Cardiac fibroblast (primary cell): ENCODE measurements around the gene KCNQ5.
A peak's percentile ranks its signal among the peaks of the same experiment; 100 is the strongest.

ENCODE experiments used
- DNase-seq, 2 donors: peaks; one replicate each; pipeline versions ENCODE4 v3.0.0 to v3.0.0-alpha.2; 2010; ENCODE audit warnings: low read depth in 2 of 2
- H3K4me3 ChIP-seq, 2 donors: replicated peaks in 1 of 2; 1 replicate in 1 of 2; 2 replicates in 1 of 2; pipeline ENCODE4 v1.5.1; 2011; ENCODE audit warnings: low read depth in 2 of 2, low read length in 2 of 2, mild to moderate bottlenecking in 2 of 2, moderate library complexity in 1 of 2
- CTCF ChIP-seq: IDR thresholded peaks from one replicate; pipeline ENCODE4 v1.5.1; 2011; ENCODE audit warnings: low read depth, mild to moderate bottlenecking, low read length, inconsistent platforms

The KCNQ5 gene

GRCh38 chr6:72636786-72637185 is 14.9 kb downstream of the KCNQ5 start:
- DNase-seq = no peak
- no peak for TF ChIP-seq CTCF

GRCh38 chr6:72639920-72640614 is 18.2 kb downstream of the KCNQ5 start:
- no peak overlapping the region for H3K4me3 ChIP-seq
- no peak for DNase-seq
- TF ChIP-seq CTCF = no peak

More at GRCh38 chr6:72636786-72637185, 14.9 kb downstream of the KCNQ5 start:
- no peak overlapping the region for H3K4me3 ChIP-seq

DNA sequence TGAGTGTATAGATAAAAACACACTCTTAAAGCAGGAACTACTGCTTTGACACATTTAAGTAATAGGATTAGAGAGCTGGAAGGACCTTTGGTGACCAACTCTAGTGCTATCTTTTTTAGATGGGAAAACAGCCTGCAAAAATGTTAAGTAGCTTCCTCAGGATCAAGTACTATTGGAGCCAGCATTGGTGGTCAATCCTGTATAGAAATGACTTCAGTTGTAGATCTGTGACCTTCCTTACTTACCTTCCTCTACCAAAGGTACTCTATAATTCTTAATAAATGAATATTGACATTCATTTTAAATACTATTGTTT is 18.7 kb downstream of the KCNQ5 start:
- no peak for DNase-seq
- no peak for TF ChIP-seq CTCF
- no peak overlapping the region for H3K4me3 ChIP-seq

DNA sequence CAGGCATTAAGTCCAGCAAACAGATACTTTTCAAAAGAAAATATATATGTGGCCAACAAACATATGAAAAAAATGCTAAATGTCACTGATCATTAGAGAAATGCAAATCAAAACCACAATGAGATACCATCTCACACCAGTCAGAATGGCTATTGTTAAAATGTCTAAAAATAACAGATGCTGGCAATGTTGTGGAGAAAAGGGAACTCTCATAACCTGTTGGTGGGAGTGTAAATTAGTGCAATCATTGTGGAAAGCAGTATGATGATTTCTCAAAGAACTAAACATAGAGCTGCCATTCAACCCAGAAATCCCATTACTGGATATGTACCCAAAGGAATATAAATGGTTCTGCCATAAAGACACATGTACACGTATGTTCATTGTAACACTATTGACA is 20.6 kb downstream of the KCNQ5 start:
- TF ChIP-seq CTCF = no peak
- no peak overlapping the region for H3K4me3 ChIP-seq
- DNase-seq = no peak

DNA sequence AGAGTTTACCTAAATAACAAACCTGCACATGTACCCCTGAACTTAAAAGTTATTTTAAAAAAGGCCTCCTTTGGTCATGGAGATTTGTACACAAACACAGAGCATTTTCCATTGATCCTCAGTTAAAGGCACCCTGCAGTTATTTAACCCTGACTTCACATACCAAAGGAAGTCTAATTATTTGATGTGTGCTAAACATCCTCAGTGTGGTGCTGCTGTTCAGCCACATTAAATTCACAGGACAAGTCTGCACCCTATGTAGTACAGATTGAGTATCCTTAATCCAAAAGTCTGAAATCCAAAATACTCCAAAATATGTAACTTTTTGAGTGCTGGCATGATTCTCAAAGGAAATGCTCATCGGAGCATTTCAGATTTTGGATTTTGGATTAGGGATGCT is 21.4 kb downstream of the KCNQ5 start:
- no peak overlapping the region for H3K4me3 ChIP-seq
- peak in 1 of 2 donors; percentile 52 for DNase-seq
- TF ChIP-seq CTCF = no peak

DNA sequence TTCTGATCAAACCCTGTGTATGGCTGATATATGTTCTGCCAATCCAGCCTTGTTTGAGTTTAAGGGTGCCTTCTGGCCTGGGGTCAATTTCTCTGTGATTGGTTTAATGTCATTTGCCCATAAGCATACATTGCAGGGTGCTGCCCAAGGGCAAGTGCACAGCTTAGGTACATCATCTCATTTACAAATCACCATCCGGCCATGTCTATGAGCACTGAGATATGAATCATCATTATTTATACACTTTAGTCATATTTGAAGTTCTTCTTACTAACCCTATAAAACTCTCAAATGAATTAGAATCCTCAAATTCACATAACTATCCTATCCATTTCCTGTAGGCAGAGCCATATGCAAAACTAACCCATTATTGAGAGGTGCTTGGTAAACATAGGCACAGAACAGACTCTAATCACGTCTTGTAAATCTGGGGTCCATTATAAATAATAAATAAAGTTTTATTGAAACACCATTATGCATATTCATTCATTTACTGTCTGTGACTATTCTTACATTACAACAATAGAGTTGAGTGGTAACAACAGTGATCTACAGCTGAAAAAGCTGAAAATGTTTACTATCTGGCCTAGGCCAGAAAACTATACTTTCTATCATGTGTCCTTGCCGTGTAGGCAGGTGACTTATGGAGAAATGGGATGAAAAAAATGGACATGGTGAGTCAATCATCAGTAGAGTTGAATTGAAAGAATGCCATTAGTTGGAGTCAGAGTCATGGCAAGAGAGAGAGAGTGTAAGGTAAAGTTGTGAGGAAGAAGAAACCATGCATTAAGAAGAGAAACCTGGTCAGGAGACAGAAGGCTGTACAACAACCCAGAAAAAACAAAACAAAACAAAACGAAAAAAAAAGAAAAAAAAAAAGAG is 25.0 kb downstream of the KCNQ5 start:
- no peak for TF ChIP-seq CTCF
- H3K4me3 ChIP-seq = no peak overlapping the region
- peak in 1 of 2 donors; percentile 38 for DNase-seq
